OCI-LY3 (cell line): ENCODE data around the gene DENND1A.

Source experiments
- EZH2phosphoT487 ChIP-seq: fragments of 200-600 bp; shearing (Covaris generic); IDR thresholded peaks from 2 replicates; pipeline ENCODE4 v1.6.1; 2018; ENCODE audit warnings: antibody characterized with exemption, mixed run types, low read depth
- TF ChIP-seq, protein P1 (sequence below): fragments of 200-600, 300-600 bp; sonication (generic); IDR thresholded peaks from 2 replicates; pipeline ENCODE4 v1.5.1; 2014; ENCODE audit warnings: antibody characterized with exemption, low read length, low read depth

DNA sequence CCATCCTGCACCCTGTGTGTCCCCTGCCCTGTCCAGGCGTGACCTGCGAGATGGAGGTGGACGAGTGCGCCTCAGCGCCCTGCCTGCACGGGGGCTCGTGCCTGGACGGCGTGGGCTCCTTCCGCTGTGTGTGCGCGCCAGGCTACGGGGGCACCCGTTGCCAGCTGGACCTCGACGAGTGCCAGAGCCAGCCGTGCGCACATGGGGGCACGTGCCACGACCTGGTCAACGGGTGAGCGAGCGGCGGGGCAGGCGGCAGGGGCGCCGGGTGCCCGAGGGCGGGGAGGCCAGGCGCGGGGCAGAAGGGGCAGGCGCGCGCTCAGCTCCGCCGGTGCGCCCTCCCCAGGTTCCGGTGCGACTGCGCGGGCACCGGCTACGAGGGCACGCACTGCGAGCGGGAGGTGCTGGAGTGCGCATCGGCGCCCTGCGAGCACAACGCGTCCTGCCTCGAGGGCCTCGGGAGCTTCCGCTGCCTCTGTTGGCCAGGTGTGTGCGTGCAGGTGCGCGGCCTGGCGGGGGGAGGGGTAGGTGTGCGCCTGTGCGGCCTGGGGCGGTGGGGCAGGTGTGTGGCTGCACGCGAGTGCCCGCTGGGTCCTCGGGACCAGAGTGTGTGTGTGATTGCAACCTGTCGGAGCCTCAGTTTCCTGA lies 563.9 kb downstream of the DENND1A start:
- TF ChIP-seq, protein P1, sequence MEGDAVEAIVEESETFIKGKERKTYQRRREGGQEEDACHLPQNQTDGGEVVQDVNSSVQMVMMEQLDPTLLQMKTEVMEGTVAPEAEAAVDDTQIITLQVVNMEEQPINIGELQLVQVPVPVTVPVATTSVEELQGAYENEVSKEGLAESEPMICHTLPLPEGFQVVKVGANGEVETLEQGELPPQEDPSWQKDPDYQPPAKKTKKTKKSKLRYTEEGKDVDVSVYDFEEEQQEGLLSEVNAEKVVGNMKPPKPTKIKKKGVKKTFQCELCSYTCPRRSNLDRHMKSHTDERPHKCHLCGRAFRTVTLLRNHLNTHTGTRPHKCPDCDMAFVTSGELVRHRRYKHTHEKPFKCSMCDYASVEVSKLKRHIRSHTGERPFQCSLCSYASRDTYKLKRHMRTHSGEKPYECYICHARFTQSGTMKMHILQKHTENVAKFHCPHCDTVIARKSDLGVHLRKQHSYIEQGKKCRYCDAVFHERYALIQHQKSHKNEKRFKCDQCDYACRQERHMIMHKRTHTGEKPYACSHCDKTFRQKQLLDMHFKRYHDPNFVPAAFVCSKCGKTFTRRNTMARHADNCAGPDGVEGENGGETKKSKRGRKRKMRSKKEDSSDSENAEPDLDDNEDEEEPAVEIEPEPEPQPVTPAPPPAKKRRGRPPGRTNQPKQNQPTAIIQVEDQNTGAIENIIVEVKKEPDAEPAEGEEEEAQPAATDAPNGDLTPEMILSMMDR: no peak
- no peak for TF ChIP-seq EZH2phosphoT487
